Endothelial cell of umbilical vein (primary cell): Measurements from ENCODE around the gene ZFYVE28. TPM values are rescaled to one million over a fixed set of nuclear protein-coding genes. Genes with fewer than 3 reads are reported as not detected.

Source experiments
- BruUV-seq: library from RNA; stranded (reverse); fragments of 400-500 nt; replicated peaks from 2 replicates; lab custom pipeline; 2021; lab: Mats Ljungman, UMichigan
- CTCF ChIA-PET: fragments of 300-600, 350-600 bp; sonication (Branson Sonifier 250); formaldehyde crosslinking; loops from one replicate; lab custom pipeline; 2021; ENCODE audit warnings: antibody characterized with exemption, inconsistent platforms; lab: Charles Lee
- POLR2A ChIA-PET: fragments of 300-600, 350-600 bp; sonication (Branson Sonifier 250); formaldehyde crosslinking; loops from one replicate; lab custom pipeline; 2021; ENCODE audit warnings: antibody characterized with exemption, inconsistent platforms; lab: Charles Lee
- DNase-seq: peaks from one replicate; pipeline ENCODE4 v3.0.0-alpha.2; 2011; ENCODE audit warnings: low read depth, low spot score
- FAIRE-seq: peaks from 2 replicates; lab custom pipeline; 2011; peaks lifted over from hg19 to GRCh38; lab: Jason Lieb, UNC
- H2AFZ ChIP-seq: 2 replicates; pipeline ENCODE4 v1.6.0; 2012; ENCODE audit warnings: low read depth, low read length, control low read depth, inconsistent platforms
- H3K27ac ChIP-seq: 2 replicates; pipeline ENCODE4 v1.5.1; 2011; ENCODE audit warnings: low read depth, mild to moderate bottlenecking, control low read depth, low read length, moderate library complexity; ENCODE audit not compliant: insufficient read depth
- H3K27me3 ChIP-seq, 2 experiments: 2 replicates each; pipeline versions ENCODE4 v1.6.0 to v1.6.1; 2011; ENCODE audit warnings: low read length in 2 of 2, mixed read lengths in 1 of 2; ENCODE audit not compliant: control insufficient read depth in 2 of 2, insufficient read depth in 2 of 2
- H3K36me3 ChIP-seq, 2 experiments: 2 replicates in 1 of 2; 3 replicates in 1 of 2; pipeline ENCODE4 v1.5.1; 2011; ENCODE audit warnings: low read length in 2 of 2, mild to moderate bottlenecking in 1 of 2, moderate library complexity in 1 of 2; ENCODE audit not compliant: control insufficient read depth in 2 of 2, insufficient read depth in 2 of 2; ENCODE audit errors: extremely low read depth in 1 of 2
- H3K4me1 ChIP-seq: 3 replicates; pipeline ENCODE4 v1.5.1; 2011; ENCODE audit warnings: mild to moderate bottlenecking, low read length; ENCODE audit not compliant: control insufficient read depth, insufficient read depth; ENCODE audit errors: extremely low read depth
- H3K4me2 ChIP-seq: 2 replicates; pipeline ENCODE4 v1.6.1; 2011; ENCODE audit warnings: low read length, control low read depth, mixed read lengths; ENCODE audit not compliant: insufficient read depth
- H3K4me3 ChIP-seq, 3 experiments: fragments of 200-600 bp in 1 of 3; sonication (generic), shearing (Covaris generic) in 1 of 3; replicated peaks in 1 of 3; 2 replicates each; pipeline ENCODE4 v1.5.1; 2011 to 2016; ENCODE audit warnings: control low read depth in 3 of 3, low read length in 3 of 3, mild to moderate bottlenecking in 2 of 3, inconsistent platforms in 1 of 3, low read depth in 1 of 3, moderate library complexity in 1 of 3; ENCODE audit not compliant: insufficient read depth in 1 of 3
- H3K79me2 ChIP-seq: 2 replicates; pipeline ENCODE4 v1.6.0; 2012; ENCODE audit warnings: low read length, inconsistent platforms; ENCODE audit not compliant: control insufficient read depth, insufficient read depth
- H3K9ac ChIP-seq: replicated peaks from 2 replicates; pipeline ENCODE3; 2011; ENCODE audit warnings: low read length, control low read depth; ENCODE audit not compliant: insufficient read depth; ENCODE audit errors: extremely low read depth
- H3K9me1 ChIP-seq: replicated peaks from 3 replicates; pipeline ENCODE4 v1.6.0; 2011; ENCODE audit warnings: mild to moderate bottlenecking, low read length; ENCODE audit not compliant: control insufficient read depth, insufficient read depth; ENCODE audit errors: extremely low read depth
- H3K9me3 ChIP-seq: replicated peaks from 2 replicates; pipeline ENCODE4 v1.5.1; 2012; ENCODE audit warnings: low read length, inconsistent platforms; ENCODE audit not compliant: control insufficient read depth, insufficient read depth
- H4K20me1 ChIP-seq: replicated peaks from 2 replicates; pipeline ENCODE3; 2011; ENCODE audit warnings: mild to moderate bottlenecking, low read length; ENCODE audit not compliant: control insufficient read depth, insufficient read depth; ENCODE audit errors: extremely low read depth
- CTCF ChIP-seq, 2 donors: IDR thresholded peaks; 1 replicate in 1 of 2; 2 replicates in 1 of 2; pipeline ENCODE4 v1.5.1; 2011; ENCODE audit warnings: low read length in 2 of 2, mild to moderate bottlenecking in 2 of 2, moderate library complexity in 2 of 2, control low read depth in 1 of 2, inconsistent platforms in 1 of 2, low read depth in 1 of 2; ENCODE audit not compliant: insufficient read depth in 1 of 2; ENCODE audit errors: extremely low read depth in 1 of 2
- EZH2 ChIP-seq: IDR thresholded peaks from 2 replicates; pipeline ENCODE4 v1.6.1; 2012; ENCODE audit warnings: borderline replicate concordance, low read depth, mild to moderate bottlenecking, moderate library complexity, low read length, inconsistent platforms; ENCODE audit not compliant: severe bottlenecking
- FOS ChIP-seq: IDR thresholded peaks from 2 replicates; pipeline ENCODE4 v1.6.1; 2011; ENCODE audit warnings: mild to moderate bottlenecking, low read length, moderate library complexity, borderline replicate concordance; ENCODE audit not compliant: insufficient read depth
- GATA2 ChIP-seq: IDR thresholded peaks from 2 replicates; pipeline ENCODE4 v1.7.0; 2011; ENCODE audit warnings: low read depth, mild to moderate bottlenecking, moderate library complexity, mixed read lengths, low read length; ENCODE audit not compliant: insufficient read length, insufficient read depth
- JUN ChIP-seq: IDR thresholded peaks from 2 replicates; pipeline ENCODE4 v1.6.1; 2011; ENCODE audit warnings: borderline replicate concordance, low read depth; ENCODE audit not compliant: insufficient read length, insufficient read depth
- MAX ChIP-seq: IDR thresholded peaks from 2 replicates; pipeline ENCODE4 v1.6.1; 2011; ENCODE audit not compliant: insufficient read depth, insufficient read length
- MYC ChIP-seq: IDR thresholded peaks from one replicate; pipeline ENCODE4 v1.6.1; 2011; ENCODE audit warnings: mild to moderate bottlenecking, low read depth, low read length
- POLR2A ChIP-seq: IDR thresholded peaks from 2 replicates; pipeline ENCODE4 v1.6.1; 2012; ENCODE audit warnings: low read depth, mild to moderate bottlenecking, control low read depth, low read length
- POLR2AphosphoS5 ChIP-seq: IDR thresholded peaks from 2 replicates; pipeline ENCODE4 v1.6.1; 2012; ENCODE audit warnings: low read depth, mild to moderate bottlenecking, control low read depth, low read length, moderate library complexity; ENCODE audit not compliant: insufficient read depth
- dilution Hi-C: fragments of 300-500 bp; cut with MboI; formaldehyde crosslinking; loops from one replicate; pipeline ENCODE4 v1.15.0; 2019; ENCODE audit warnings: low sequenced_read_pairs; ENCODE audit not compliant: extremely low pct_ligation_motif_present
- intact Hi-C: fragments of 100-400 bp; cut with micrococcal nuclease; formaldehyde crosslinking; loops from one replicate; pipeline ENCODE4 v1.10.0; 2022
- polyA plus RNA-seq, 4 experiments: library from polyadenylated mRNA; depleted of rRNA in 3 of 4; stranded (reverse) in 3 of 4; unstranded in 1 of 4; fragments of >200 nt; gene quantifications; 2 replicates each; pipeline versions ENCODE4 v1.2.1 to v1.2.3, GENCODE V29; 2011 to 2012; ENCODE audit warnings: missing spikeins in 1 of 4
- total RNA-seq: library from RNA; stranded (reverse); gene quantifications from 2 replicates; pipeline ENCODE4 v1.2.3, GENCODE V29; 2021

The ZFYVE28 gene
- total and polyA plus RNA-seq, 2 donors (not counting 3 experiments of a cell fraction or from before 2014, with no cell fraction given): 5.8 to 7.1 TPM

- Histone ChIP-seq H3K79me2 (no peaks in the 10 kb centered on the region), H3K4me1 (no peaks in the 10 kb centered on the region), H3K27me3 (no peaks in the 10 kb centered on the region), H3K9me1 (peaks cover 2% of the 10 kb centered on the region), H3K27ac (no peak overlapping the region), H3K9me3 (no peaks in the 10 kb centered on the region), H3K4me3 (no peak overlapping the region), H4K20me1 (no peaks in the 10 kb centered on the region), H2AFZ (no peak overlapping the region), H3K36me3 (no peaks in the 10 kb centered on the region), H3K9ac (no peak overlapping the region), H3K4me2 (no peak overlapping the region)
- no TSS peak for BruUV-seq
- FAIRE-seq (no peak), DNase-seq (no peak)
- TF ChIP-seq POLR2AphosphoS5 (no peak), EZH2 (no peak), JUN (no peak), FOS (no peak)
- CTCF ChIA-PET: interaction anchor here (0.5 kb wide), 1 partner anchor 8 kb away, joined by 3 read pairs; no protein-coding TSS in a partner anchor
- POLR2A ChIA-PET: no interaction called here
- intact Hi-C loops: no loop called here
- dilution Hi-C loops: no loop called here
These were observed 71.3 kb downstream of the ZFYVE28 start for GRCh38 chr4:2347190-2347589.

DNA sequence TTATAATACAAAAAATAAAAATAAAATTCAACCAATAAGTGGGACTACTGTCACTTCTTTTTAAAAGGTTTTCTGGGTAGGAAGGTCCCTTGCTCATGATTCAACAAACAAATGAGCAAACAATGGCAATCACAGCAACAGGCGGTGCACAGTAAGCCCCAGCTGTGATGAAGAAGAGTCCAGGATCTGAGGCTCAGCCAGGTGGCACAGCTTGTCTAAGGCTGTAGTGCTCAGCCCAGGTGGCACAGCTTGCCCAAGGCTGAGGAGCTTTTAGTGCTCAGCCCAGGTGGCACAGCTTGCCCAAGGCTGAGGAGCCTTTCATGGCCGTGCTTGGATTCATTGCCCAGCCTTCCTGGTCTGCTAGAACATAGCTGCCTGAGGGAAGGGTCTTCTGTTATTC lies 75.0 kb downstream of the ZFYVE28 start:
- no peaks in the 10 kb centered on the region for H3K9me1 ChIP-seq
- POLR2A ChIA-PET: no interaction called here
- H3K4me2 ChIP-seq: no peak overlapping the region
- no peaks in the 10 kb centered on the region for H3K79me2 ChIP-seq
- no peak for FAIRE-seq
- dilution Hi-C loops (no loop called here), intact Hi-C loops (no loop called here)
- no peak overlapping the region for H3K27ac ChIP-seq
- no peak for TF ChIP-seq CTCF (IDR thresholded peaks at IDR 0.05; ENCODE audit: extremely low read depth in 1 of 2, insufficient read depth in 1 of 2, low read depth in 1 of 2, low read length in 2 of 2)
- no peak for TF ChIP-seq POLR2A
- no peak for TF ChIP-seq JUN
- no peak for TF ChIP-seq MAX
- TF ChIP-seq GATA2: no peak
- TF ChIP-seq MYC: no peak
- TF ChIP-seq POLR2AphosphoS5: no peak
- no peak for TF ChIP-seq FOS
- no peak for TF ChIP-seq EZH2
- no TSS peak for BruUV-seq
- no peak overlapping the region for H2AFZ ChIP-seq
- no peak overlapping the region for H3K9ac ChIP-seq
- no peak for DNase-seq
- no peak overlapping the region for H3K4me3 ChIP-seq
- H3K36me3 ChIP-seq: no peaks in the 10 kb centered on the region
- CTCF ChIA-PET: interaction anchor here (1.5 to 1.6 kb wide), 2 partner anchors 98 to 123 kb away, joined by 3 to 4 read pairs; no protein-coding TSS in a partner anchor
- H3K4me1 ChIP-seq: no peaks in the 10 kb centered on the region
- no peaks in the 10 kb centered on the region for H3K27me3 ChIP-seq
- no peaks in the 10 kb centered on the region for H4K20me1 ChIP-seq
- H3K9me3 ChIP-seq: no peaks in the 10 kb centered on the region
